ENCODE data around the gene KITLG.

- TF ChIP-seq CTCF (IDR thresholded peaks at IDR 0.05), result no peak
- TF ChIP-seq POLR2A (IDR thresholded peaks at IDR 0.05), result no peak
These were observed 13.8 kb downstream of the KITLG start for GRCh38 chr12:88566430-88566829.
